Activated CD8-positive, alpha-beta T cell treated with anti-CD3 and anti-CD28 coated beads for 36 hours (primary cell): ENCODE measurements around the gene MTURN. TPM values are rescaled to one million over a fixed set of nuclear protein-coding genes. Genes with fewer than 3 reads are reported as not detected.

Source experiments
- ATAC-seq: fragments of 200-7000 bp; cut with Tn5 transposase; one replicate; pipeline ENCODE4 v1.10.0; 2021; ENCODE audit warnings: mild to moderate bottlenecking, moderate library complexity
- CTCF ChIA-PET: fragments of 350-600 bp; sonication (Branson Sonifier 250); formaldehyde crosslinking; loops from one replicate; lab custom pipeline; 2021; ENCODE audit warnings: antibody characterized with exemption; lab: Charles Lee
- POLR2A ChIA-PET: fragments of 350-600 bp; sonication (Branson Sonifier 250); formaldehyde crosslinking; loops from one replicate; lab custom pipeline; 2021; ENCODE audit warnings: antibody characterized with exemption; lab: Charles Lee
- DNase-seq: peaks from one replicate; pipeline ENCODE4 v3.0.0-alpha.2; 2020
- H3K27ac Mint-ChIP-seq: one replicate; pipeline ENCODE4 v1.8.0; 2021; ENCODE audit warnings: mild to moderate bottlenecking, mixed read lengths
- H3K27me3 Mint-ChIP-seq: one replicate; pipeline ENCODE4 v1.8.0; 2021; ENCODE audit warnings: mixed read lengths
- H3K36me3 Mint-ChIP-seq: one replicate; pipeline ENCODE4 v1.8.0; 2021; ENCODE audit warnings: low read depth, mixed read lengths
- H3K4me1 Mint-ChIP-seq: one replicate; pipeline ENCODE4 v1.8.0; 2021; ENCODE audit warnings: low read depth, mixed read lengths
- H3K4me3 Mint-ChIP-seq: one replicate; pipeline ENCODE4 v1.8.0; 2021; ENCODE audit warnings: mild to moderate bottlenecking, moderate library complexity, mixed read lengths
- H3K9me3 Mint-ChIP-seq: one replicate; pipeline ENCODE4 v1.8.0; 2021; ENCODE audit warnings: mixed read lengths
- CTCF ChIP-seq: fragments of 200-600 bp; IDR thresholded peaks from one replicate; pipeline ENCODE4 v1.8.0; 2022; ENCODE audit warnings: antibody characterized with exemption, mild to moderate bottlenecking
- intact Hi-C: fragments of 100-400 bp; cut with micrococcal nuclease; formaldehyde crosslinking; loops from one replicate; pipeline ENCODE4 v1.10.0; 2022
- total RNA-seq, 2 experiments: library from RNA; stranded (reverse); gene quantifications; one replicate each; pipeline ENCODE4 v1.2.3, GENCODE V29; 2021

MTURN gene
- total RNA-seq, 2 experiments from 2014 or later, result 3.2 to 3.3 TPM

- no peak overlapping the region for H3K27ac Mint-ChIP-seq
- no peak for ATAC-seq
- H3K9me3 Mint-ChIP-seq, result no peaks in the 10 kb centered on the region
- TF ChIP-seq CTCF, result no peak
- no peak for DNase-seq
- H3K4me1 Mint-ChIP-seq, result peaks cover 3% of the 10 kb centered on the region
- H3K36me3 Mint-ChIP-seq, result no peaks in the 10 kb centered on the region
- ChIA-PET CTCF (interaction anchor here (1.0 kb wide), 1 partner anchor 88 kb away, joined by 3 read pairs; no protein-coding TSS in a partner anchor), POLR2A (interaction anchor here (1.0 kb wide), 1 partner anchor 8 kb away, joined by 3 read pairs; no protein-coding TSS in a partner anchor)
- peak overlapping the region; percentile 31 for H3K4me3 Mint-ChIP-seq
- no peaks in the 10 kb centered on the region for H3K27me3 Mint-ChIP-seq
- intact Hi-C loops, result no loop called here
These were observed 15.0 kb downstream of the MTURN start for GRCh38 chr7:30149640-30150272.

- Mint-ChIP-seq H3K27ac (no peak overlapping the region), H3K36me3 (no peaks in the 10 kb centered on the region), H3K9me3 (no peaks in the 10 kb centered on the region), H3K4me1 (peaks cover 3% of the 10 kb centered on the region), H3K4me3 (no peak overlapping the region), H3K27me3 (no peaks in the 10 kb centered on the region)
- no peak for DNase-seq
- TF ChIP-seq CTCF, result no peak
- CTCF ChIA-PET, result no interaction called here
- intact Hi-C loops, result no loop called here
- POLR2A ChIA-PET, result no interaction called here
- no peak for ATAC-seq
These were observed 15.9 kb downstream of the MTURN start for GRCh38 chr7:30150711-30151110.

GRCh38 chr7:30154111-30154587, 19.4 kb downstream of the MTURN start:
- H3K4me3 Mint-ChIP-seq, result no peak overlapping the region
- DNase-seq, result no peak
- H3K4me1 Mint-ChIP-seq, result peaks cover 23% of the 10 kb centered on the region
- no peak for TF ChIP-seq CTCF
- intact Hi-C loops, result no loop called here
- no peaks in the 10 kb centered on the region for H3K27me3 Mint-ChIP-seq
- no peaks in the 10 kb centered on the region for H3K36me3 Mint-ChIP-seq
- CTCF ChIA-PET, result interaction anchor here (1.2 to 1.6 kb wide), 3 partner anchors 9 to 410 kb away, joined by 3 to 4 read pairs (median 3); no protein-coding TSS in a partner anchor
- no peaks in the 10 kb centered on the region for H3K9me3 Mint-ChIP-seq
- H3K27ac Mint-ChIP-seq, result no peak overlapping the region
- POLR2A ChIA-PET, result no interaction called here
- ATAC-seq, result no peak

GRCh38 chr7:30155481-30155880, 20.7 kb downstream of the MTURN start:
- intact Hi-C loops, result no loop called here
- no peak for ATAC-seq
- CTCF ChIA-PET, result interaction anchor here (1.5 to 1.6 kb wide), 2 partner anchors 8 to 9 kb away, joined by 3 to 4 read pairs; no protein-coding TSS in a partner anchor
- Mint-ChIP-seq H3K4me3 (no peak overlapping the region), H3K9me3 (no peaks in the 10 kb centered on the region), H3K27me3 (no peaks in the 10 kb centered on the region), H3K4me1 (peaks cover 32% of the 10 kb centered on the region), H3K27ac (no peak overlapping the region), H3K36me3 (no peaks in the 10 kb centered on the region)
- POLR2A ChIA-PET, result no interaction called here
- no peak for DNase-seq
- TF ChIP-seq CTCF, result no peak

- H3K27me3 Mint-ChIP-seq, result no peaks in the 10 kb centered on the region
- ATAC-seq (peak; percentile 64), DNase-seq (peak; percentile 59)
- peaks cover 35% of the 10 kb centered on the region for H3K4me1 Mint-ChIP-seq
- CTCF ChIA-PET, result interaction anchor here (1.1 to 1.2 kb wide), 2 partner anchors 13 to 407 kb away, joined by 3 to 4 read pairs; no protein-coding TSS in a partner anchor
- POLR2A ChIA-PET, result interaction anchor here (0.9 kb wide), 1 partner anchor 23 kb away, joined by 3 read pairs; the partner anchor contains the start of gene MTURN
- H3K9me3 Mint-ChIP-seq, result no peaks in the 10 kb centered on the region
- intact Hi-C loops, result no loop called here
- no peaks in the 10 kb centered on the region for H3K36me3 Mint-ChIP-seq
- no peak for TF ChIP-seq CTCF
- peak overlapping the region; percentile 31 for H3K27ac Mint-ChIP-seq
- H3K4me3 Mint-ChIP-seq, result peak overlapping the region; percentile 1
These were observed 22.4 kb downstream of the MTURN start for GRCh38 chr7:30157204-30157603.
